ENCODE results near the gene MTHFD1.
A peak's percentile ranks its signal among the peaks of the same experiment; 100 is the strongest.
"Not testable (repeated sequence)": the region's sequence is repeated elsewhere in the genome, so short reads cannot be mapped to it uniquely, and the experiment has no call there.

Gene MTHFD1

DNA sequence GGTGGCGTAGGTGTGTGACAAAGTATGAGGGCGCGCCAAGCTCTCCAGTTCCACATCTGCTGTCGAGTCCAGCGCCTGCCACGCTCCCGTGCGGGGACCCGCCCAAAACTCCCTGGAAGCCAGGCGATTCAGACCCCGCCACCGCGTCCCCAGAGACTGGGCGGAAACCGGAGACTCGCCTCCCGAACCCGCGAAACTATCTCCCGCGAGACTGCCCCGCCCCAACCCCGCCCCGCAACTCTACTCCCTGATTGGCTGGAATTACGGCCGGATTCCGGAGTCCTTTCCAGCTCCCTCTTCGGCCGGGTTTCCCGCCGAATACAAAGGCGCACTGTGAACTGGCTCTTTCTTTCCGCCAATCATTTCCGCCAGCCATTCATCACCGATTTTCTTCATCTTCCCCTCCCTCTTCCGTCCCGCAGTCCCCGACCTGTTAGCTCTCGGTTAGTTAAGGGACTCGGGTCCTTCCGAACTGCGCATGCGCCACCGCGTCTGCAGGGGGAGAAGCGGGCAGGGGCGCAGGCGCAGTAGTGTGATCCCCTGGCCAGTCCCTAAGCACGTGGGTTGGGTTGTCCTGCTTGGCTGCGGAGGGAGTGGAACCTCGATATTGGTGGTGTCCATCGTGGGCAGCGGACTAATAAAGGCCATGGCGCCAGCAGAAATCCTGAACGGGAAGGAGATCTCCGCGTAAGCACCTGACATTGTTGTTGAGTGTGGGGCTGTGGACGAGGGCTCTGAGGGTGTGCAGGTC, at the start of gene MTHFD1:
MTHFD1 (plus strand) TSS at position 572 of the 751 bp plus-strand sequence; CDS start at position 647, 75 bp downstream.
- peak; percentile 100 for DNase-seq

DNA sequence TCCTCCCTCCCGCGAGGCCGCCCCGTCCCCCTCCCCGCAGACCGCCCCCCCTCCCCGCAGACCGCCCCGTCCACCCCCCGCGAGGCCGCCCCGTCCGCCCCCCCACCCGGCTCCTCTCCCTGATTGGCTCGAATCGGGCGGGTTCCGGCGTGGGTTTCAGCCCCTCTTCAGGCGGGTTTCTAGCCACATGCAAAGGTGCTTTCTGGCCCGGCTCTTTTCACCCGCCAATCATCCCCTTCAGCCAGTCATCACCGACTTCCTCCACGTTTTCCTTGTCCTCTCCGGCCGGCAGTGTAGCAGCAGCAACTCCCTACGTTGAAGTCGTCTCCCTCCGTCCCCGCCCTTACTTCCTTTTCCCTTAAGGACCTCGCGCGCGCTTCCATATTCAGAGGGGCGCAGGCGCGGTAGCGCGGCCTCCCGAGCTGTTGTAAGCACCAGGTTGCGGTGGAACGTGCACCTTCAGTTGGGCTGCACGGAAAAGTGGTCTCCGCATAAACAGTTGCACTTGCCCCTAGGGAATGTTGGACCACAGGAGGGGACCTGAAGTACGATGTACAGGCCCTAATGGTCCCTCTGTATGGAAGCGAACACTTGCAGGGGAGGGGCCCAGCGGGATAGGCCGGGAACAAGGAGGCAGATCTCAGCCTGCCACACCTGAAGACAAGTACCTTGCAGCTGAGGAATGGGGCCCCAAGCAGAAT, 49.4 kb upstream of the MTHFD1 start:
- peak; percentile 100 for DNase-seq

DNA sequence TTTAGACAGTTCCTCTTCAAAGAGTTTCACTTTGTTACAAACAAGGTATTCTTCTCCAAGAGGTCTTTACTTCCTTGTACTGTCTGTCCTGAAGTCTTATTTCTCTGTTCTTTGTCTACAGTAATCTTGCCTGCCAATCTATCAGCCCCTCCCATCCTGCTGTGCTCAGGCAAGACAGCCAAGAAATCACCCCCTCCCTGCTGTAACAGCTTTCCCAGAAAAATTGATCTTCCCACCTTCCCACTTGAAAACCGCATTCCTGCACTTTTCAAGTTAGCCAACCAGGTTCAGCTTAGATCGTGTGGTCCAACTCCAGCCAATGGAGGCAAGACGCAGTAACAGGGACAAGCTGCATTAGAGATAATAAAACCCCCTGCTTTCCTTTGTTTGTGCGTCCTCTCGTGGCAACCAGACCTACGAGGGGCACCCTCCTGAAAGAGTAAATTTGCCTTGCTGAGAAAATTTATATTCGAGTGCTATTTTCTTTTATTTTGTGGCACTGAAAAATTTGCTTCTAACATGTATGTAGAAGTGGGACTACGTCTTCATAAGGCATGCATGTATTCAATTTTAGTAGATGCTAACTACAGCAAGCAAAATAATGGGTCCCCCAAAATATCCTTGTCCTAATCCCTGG, 47.5 kb upstream of the MTHFD1 start:
- no peak for DNase-seq

DNA sequence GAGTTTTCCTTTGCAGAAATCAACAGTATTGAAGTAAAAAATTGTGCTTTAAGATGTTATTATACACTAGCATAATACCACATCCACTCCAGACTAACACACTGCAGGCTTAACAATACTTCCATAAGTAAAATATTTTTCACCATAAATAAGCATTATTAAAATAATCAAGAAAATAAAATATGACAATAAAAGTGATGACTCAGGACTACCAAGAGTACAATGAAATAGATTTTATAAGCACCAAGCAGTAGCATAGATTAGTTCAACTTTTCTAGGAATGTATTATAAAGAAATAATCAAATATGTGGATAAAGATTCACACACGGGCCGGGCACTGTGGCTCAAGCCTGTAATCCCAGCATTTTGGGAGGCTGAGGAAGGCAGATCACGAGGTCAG, 40.4 kb upstream of the MTHFD1 start:
- no peak for DNase-seq

DNA sequence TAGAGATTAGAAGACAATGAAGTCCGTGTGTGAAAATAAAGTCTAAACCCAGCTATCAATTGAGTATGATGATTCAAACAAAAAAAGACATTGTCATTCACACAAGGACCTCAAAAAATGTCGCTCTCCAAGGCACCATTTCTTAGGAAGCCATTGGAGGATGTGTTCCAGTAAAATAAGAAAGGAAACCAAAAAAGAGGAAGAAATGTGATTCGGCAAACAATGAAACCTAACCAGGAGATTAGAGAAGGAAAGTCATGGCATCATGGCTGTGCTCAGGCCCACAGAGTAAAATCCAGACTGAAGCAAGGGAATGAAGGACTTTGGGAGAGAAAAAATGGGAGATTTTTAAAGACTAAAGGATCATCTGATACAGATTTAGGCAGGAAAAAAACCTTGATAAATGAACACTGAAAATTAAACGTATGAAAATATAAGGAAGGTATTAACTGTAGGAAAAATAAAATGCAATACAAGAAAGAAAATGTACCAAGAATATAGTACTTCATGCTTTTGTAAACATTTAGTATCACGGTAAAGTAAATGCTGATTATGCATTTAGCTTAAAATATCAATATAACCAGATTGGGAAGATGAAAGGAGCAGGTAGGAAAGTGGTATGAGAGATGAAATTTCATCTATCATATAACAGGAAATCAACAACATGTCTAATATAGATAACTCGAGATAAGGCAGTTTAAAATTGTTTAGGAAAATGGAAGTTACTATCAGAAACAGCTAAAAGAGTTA, 38.2 kb upstream of the MTHFD1 start:
- DNase-seq = no peak

DNA sequence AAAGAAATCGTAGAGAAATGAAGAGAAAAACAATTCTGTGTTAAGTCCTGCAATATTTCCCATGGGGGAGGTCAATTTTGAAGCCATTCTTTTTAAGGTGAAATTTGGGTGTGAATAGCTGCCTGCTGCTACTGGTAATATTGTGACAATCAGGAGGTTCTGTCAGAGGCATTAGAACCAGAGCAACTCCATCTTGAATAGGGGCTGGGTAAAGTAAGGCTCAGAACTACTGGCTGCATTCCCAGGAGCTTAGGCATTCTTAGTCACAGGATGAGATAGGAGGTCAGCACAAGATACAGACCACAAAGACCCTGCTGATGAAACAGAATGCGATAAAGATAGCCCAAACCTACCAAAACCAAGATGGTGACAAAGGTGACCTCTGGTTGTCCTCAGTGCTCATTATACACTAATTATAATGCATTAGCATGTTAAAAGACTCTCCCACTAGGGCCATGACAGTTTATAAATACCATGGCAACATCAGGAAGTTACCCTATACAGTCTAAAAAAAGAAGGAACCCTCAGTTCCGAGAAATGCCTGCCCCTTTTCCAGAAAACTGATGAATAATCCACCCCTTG, 24.8 kb upstream of the MTHFD1 start:
- DNase-seq = no peak

DNA sequence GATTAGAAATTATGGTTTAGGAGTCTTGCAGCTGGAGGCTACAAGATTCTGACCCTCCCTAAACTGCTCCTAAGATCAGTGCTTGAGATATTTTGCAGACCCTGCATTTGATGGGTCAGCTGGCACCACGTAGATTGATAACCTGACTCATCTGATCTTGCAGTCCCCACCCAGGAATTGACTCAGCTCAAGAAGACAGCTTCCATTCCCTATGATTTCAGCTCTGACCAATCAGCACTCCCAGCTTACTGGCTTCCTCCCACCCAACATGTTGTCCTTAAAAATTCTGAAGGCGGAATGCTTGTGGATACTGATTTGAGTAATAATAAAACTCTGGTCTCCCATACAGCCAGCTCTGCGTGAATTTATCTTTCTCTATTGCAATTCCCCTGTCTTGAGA, 23.2 kb upstream of the MTHFD1 start:
- no peak for DNase-seq

DNA sequence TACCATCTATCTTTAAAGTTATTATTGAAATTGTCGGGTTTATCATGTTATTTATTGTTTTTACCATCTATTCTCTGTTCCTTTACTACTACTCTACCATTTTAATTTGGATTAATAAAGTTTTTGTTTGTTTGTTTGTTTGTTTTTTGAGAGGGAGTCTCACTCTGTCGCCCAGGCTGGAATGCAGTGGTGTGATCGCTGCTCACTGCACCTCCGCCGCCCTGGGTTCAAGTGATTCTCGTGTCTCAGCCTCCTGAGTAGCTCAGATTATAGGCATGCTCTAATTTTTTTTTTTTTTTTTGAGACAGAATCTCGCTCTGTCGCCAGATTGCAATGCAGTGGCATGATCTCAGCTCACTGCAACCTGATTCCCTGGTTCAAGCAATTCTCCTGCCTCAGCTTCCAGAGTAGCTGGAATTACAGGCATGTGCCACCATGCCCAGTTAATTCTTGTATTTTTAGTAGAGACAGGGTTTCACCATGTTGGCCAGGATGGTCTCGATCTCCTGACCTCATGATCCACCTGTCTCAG, 22.7 kb upstream of the MTHFD1 start:
- not testable (repeated sequence) for DNase-seq

DNA sequence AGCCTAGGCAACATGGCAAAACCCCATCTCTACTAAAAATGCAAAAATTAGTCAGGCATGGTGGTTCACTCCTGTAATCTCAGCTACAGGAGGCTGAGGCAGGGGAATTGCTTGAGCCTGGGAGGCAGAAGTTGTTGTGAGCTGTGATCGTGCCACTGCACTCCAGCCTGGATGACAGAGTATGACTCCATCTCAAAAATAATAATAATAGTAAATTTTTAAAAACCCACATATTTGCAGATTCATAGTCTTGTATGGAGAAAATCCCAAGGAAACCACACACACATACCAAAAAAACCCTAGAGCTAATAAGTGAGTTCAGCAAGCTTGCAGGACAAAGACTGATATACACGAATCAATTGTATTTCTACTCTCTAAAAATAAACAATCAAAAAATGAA, 19.0 kb upstream of the MTHFD1 start:
- no peak for DNase-seq

DNA sequence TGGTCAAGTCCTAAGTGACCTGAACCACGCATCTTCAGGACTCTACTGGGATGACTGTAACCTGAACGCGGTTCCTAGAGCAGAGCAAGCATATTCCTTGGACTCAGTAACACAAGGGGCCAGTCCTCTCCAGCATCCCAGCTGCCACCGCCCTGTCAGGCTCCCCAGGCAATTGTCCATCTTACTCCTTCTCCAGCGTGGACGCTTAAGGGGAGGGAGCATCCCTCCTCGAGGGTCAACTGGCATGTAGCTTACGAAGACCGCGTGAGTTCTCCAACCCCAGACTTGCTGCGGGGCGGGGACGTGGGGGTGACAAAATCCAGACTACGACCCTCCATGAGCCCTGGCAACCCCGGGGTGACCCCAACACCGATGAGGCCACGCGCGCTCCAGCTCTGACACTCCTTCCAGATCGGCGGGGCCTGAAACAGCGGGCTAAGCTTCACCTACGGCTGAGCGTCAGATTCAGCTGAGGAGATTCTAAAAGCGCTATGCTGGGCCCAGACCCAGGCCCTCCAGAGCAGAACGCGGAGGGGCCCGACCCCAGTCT, 846 bp upstream of the MTHFD1 start:
- no peak for DNase-seq

DNA sequence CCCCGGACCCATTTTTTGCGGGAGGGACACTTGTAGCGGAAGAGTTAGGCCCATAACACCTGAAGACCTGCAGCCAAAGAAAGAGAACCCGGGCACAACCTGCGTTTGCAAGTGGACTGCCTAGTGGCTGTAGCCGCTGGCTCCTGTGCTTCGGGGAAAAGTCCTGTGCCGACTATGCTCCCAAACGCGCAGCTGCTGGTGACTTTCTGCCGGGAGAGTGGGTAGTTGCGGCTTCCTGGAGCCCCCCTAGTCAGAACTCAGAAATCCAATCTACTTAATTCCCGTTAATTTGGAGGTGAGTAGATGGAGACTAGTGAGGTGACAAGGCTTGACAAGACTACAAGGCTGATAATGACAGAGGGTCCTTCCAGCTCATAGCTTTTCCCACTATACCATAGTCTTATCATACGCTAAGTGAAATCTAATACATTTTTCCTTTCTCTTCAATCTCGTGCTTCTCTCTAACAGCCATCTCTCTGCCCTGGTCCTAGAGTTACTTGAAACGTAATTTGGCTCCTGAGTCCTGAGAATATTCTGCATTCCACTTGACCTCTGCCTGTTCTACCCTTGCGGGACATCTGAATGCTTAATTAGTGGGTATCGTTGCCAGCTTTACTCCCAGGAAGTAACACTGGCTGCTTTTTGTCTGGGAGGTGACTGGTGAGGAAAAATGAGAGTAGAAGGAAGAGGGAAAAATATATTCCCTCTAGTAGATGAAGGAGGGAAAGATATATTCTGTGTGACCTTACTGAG, 556 bp downstream of the MTHFD1 start:
- peak; percentile 45 for DNase-seq

DNA sequence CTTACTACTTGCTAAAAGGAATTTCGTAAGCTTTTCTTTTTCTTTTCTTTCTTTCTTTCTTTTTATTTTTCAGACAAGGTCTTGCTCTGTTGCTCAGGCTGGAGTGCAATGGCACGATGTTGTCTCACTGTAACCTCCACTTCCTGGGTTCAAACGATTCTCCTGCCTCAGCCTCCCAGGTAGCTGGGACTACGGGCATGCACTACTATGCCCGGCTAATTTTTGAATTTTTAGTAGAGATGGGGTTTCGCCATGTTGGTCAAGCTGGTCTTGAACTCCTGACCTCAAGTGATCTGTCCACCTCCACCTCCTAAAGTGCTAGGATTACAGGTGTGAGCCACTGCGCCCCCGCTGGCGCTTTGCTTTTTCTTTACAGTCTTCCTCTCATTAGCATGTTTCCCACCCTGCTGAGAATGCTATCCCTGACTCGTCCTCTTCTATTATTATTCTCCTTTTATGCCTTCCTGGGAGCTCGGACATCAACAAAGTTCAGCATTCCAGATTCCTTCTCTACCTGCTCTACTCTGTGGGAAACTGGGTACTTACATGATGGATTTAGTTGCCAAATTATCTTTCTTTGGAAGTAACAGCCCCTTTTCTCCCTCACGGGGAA, 3.1 kb downstream of the MTHFD1 start:
- no peak for DNase-seq

DNA sequence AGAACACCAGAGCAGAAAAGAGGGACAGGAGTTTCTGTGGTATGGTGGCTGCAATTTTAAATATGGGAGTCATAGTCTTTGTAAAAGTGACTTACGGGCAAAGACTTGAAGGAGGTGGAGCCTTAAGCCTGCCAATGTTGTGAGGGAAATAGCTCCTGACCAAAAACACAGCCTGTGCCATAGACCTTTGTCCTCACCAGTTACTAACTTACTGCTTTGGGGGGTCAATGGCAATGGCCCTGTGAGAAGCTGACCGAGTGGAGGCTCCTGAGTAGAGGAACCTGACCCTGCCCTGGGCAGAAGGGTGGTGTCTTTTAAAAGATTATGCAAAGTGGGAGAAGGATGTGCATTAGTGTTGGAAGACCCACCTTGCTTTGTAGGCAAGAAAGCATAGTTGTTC, 3.8 kb downstream of the MTHFD1 start:
- no peak for DNase-seq

DNA sequence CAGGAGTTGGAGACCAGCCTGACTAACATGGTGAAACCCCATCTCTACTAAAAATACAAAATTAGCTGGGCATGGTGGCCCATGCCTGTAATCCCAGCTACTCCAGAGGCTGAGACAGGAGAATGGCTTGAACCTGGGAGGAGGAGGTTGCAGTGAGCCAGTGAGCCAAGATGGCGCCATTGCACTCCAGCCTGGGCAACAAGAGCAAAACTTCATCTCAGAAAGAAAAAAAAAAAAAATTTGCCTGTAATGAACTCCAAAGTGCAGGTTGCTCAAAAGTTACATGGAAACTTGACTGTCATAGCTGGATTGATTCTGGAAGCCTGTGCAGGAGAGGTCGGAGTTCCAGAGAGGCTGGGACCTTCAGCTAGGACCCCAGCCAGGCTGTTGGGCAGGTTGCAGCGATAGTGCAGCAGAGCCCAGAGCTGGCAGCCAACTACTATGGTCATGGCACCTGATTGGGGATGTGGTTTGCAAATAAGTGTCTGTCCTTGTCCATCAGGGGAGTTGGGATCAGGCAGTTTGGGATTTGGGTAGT, 5.1 kb downstream of the MTHFD1 start:
- DNase-seq = not testable (repeated sequence)

DNA sequence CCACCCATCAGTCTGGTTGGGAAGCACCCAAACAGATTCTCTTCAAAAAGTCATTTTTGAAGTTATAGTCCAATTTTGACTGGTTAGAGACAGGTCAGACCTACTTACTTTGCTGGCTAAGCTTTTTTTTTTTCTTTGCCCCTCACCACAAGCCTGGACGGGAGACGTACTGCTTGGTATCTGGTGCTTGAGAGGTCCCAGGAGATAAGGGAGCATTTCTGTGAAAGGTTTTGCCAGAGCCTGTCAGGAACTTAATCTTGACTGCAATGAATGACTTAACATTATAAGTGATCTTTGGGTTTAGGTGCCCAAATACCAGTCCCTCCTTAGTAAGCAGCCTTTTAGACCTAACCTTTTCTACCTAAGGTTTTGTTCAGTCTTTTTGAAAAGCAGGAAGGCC, 6.3 kb downstream of the MTHFD1 start:
- no peak for DNase-seq

DNA sequence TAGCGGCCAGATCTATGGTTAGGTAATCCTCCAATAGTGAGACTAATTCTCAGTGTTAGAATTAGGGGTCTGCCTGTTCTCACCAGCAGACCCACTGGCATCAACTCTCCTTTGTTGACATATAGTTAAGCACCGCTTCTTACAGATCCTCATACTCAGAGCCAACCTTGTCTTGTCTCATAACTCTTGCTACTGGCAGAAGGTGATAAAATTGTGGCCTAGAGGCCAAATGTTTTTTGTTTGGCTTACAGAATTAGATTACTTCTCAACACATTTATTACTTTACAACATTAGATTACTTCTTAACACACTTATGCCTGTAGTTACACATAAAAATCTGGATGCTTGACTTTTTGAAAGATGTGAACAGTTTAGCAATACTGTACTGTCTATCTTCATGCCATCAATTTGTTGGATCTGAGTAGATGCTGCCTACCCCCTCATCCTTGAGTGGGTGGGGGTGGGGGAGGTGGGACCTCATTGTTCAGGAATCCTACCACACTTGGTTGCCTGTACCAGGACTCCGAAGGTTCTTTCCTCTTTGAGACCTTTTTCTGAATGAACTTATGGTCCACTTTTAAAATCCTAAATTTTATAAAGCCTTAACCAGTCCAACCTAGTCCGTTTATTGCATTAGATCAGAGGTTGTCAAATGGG, 7.0 kb downstream of the MTHFD1 start:
- no peak for DNase-seq

DNA sequence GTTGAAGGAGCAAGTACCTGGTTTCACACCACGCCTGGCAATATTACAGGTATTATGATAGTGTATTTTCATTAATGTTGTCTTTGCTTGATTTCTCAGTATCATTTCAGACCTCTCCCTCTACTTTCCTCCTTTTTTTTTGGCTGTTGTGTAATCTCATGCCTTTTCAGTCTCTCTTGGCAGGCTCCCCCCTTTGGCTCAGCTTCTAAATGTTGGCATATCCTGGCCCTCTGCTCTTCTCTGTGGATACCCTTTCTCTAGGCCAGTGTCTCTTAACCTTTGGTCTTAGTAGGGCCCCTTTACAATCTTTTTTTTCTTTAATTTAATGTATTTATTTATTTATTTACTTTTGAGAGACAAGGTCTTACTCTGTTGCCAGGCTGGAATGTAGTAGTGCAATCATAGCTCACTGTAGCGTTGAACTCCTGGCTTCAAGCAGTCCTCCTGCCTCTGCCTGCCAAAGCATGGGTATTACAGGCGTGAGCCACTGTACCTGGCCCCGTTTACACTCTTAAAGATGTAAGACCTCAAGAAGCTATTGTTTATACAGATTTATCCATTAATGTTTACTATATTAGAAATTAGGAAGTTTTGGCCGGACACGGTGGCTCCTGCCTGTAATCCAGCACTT, 12.8 kb downstream of the MTHFD1 start:
- no peak for DNase-seq

DNA sequence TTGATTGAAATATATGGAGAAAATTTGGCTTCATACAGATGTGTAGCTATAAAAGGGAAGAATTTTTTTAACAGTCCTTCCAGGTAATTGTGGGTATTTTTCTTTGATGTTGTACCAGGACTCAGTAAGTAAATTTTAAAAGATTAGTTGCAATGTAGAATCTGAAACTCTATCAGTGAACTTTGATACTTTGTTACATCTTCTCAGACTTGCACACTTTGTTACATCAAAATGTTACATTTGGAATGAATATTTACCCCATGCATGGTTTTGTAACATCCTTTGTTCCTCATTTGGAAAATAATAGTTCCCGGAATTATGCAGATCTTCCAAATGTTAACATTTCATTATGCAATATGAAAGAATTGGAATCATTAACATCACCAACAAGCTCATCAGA, 13.8 kb downstream of the MTHFD1 start:
- DNase-seq = no peak

DNA sequence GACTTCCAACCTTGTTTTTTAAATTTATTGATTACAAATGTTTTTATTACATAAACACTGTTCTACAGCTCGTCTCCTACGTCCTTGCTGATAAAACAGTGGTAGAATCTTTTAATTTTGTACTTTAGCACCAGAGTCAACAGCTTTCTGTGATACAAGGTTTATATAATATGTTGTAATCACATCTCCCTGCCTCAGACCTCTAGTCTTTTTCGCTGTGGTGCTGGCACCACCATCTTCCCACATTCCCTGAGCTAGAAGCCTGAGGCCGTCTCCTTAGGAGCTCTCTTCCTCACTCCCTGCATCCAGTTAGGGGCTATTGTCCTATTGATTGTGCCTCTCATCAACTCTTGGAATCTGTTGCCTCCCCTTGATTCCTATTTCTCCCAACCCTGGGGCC, 17.1 kb downstream of the MTHFD1 start:
- DNase-seq = no peak

DNA sequence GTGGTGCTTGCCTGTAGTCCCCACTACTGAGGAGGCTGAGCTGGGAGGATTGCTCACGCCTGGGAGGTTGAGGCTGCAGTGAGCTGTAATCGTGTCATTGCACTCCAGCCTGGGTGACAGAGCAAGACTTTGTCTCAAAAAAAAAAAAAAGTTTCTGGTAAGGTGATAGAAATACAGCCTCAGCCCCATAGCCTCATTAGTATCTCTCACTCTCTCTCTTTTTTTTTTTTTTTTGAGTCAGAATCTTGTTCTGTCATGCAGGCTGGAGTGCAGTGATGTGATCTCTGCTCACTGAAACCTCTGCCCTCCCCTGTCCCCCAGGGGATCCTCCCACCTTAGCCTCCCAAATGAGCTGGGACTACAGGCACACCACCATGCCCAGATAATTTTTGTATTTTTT, 19.2 kb downstream of the MTHFD1 start:
- DNase-seq = no peak

Data from NCI-H1694 treated with DMSO at 0.1 percent for 48 hours (cell line).